H9 (cell line): ENCODE results near the gene RAD21L1. TPM values are rescaled to one million over a fixed set of nuclear protein-coding genes. Genes with fewer than 3 reads are reported as not detected.
"Not testable (repeated sequence)": the region's sequence is repeated elsewhere in the genome, so short reads cannot be mapped to it uniquely, and the experiment has no call there.

Experiments used
- DNase-seq: peaks from one replicate; pipeline ENCODE4 v3.0.0-alpha.2; 2017
- H2AFZ ChIP-seq: one replicate; pipeline ENCODE4 v1.6.1; 2013; ENCODE audit warnings: mild to moderate bottlenecking, low read length, control low read depth, moderate library complexity
- H2AK5ac ChIP-seq: 2 replicates; pipeline ENCODE4 v1.6.1; 2013; ENCODE audit warnings: low read length, control low read depth, mixed read lengths; ENCODE audit not compliant: insufficient read length
- H2BK120ac ChIP-seq: one replicate; pipeline ENCODE4 v1.6.1; 2013; ENCODE audit warnings: low read depth, mild to moderate bottlenecking, low read length, control low read depth, inconsistent platforms; ENCODE audit not compliant: poor library complexity, severe bottlenecking
- H2BK12ac ChIP-seq: 2 replicates; pipeline ENCODE4 v1.6.1; 2013; ENCODE audit warnings: low read length, control low read depth, mixed read lengths, low read depth; ENCODE audit not compliant: insufficient read length
- H2BK15ac ChIP-seq: 2 replicates; pipeline ENCODE4 v1.6.1; 2013; ENCODE audit warnings: low read depth, low read length, control low read depth
- H2BK20ac ChIP-seq: one replicate; pipeline ENCODE4 v1.6.1; 2013; ENCODE audit warnings: low read depth, mild to moderate bottlenecking, low read length, control low read depth, inconsistent platforms; ENCODE audit not compliant: poor library complexity, severe bottlenecking
- H2BK5ac ChIP-seq: 2 replicates; pipeline ENCODE4 v1.6.1; 2013; ENCODE audit warnings: low read length, control low read depth, mixed read lengths; ENCODE audit not compliant: insufficient read length
- H3K14ac ChIP-seq: 2 replicates; pipeline ENCODE4 v1.6.1; 2013; ENCODE audit warnings: low read length, control low read depth; ENCODE audit not compliant: insufficient read depth
- H3K18ac ChIP-seq: 2 replicates; pipeline ENCODE4 v1.6.1; 2013; ENCODE audit warnings: low read depth, mild to moderate bottlenecking, mixed read lengths, low read length, control low read depth; ENCODE audit not compliant: insufficient read length
- H3K23ac ChIP-seq: 2 replicates; pipeline ENCODE4 v1.6.1; 2013; ENCODE audit warnings: low read length, control low read depth, mixed read lengths, low read depth; ENCODE audit not compliant: insufficient read length
- H3K23me2 ChIP-seq: 2 replicates; pipeline ENCODE4 v1.6.1; 2013; ENCODE audit warnings: low read depth, mild to moderate bottlenecking, mixed read lengths, low read length, control low read depth; ENCODE audit not compliant: insufficient read length, poor library complexity, severe bottlenecking
- H3K27ac ChIP-seq: 2 replicates; pipeline ENCODE4 v1.5.1; 2013; ENCODE audit warnings: low read length, control low read depth, mixed read lengths, low read depth; ENCODE audit not compliant: insufficient read length
- H3K27me3 ChIP-seq: 2 replicates; pipeline ENCODE4 v1.6.1; 2013; ENCODE audit warnings: low read length, control low read depth, inconsistent platforms; ENCODE audit not compliant: insufficient read depth
- H3K4ac ChIP-seq: 2 replicates; pipeline ENCODE4 v1.6.1; 2013; ENCODE audit warnings: low read depth, mild to moderate bottlenecking, control low read depth, inconsistent platforms, low read length, moderate library complexity
- H3K4me1 ChIP-seq: 2 replicates; pipeline ENCODE4 v1.6.1; 2013; ENCODE audit warnings: low read length, control low read depth, inconsistent platforms; ENCODE audit not compliant: insufficient read depth
- H3K4me2 ChIP-seq: 2 replicates; pipeline ENCODE4 v1.6.1; 2013; ENCODE audit warnings: low read length, control low read depth, mixed read lengths; ENCODE audit not compliant: insufficient read length, insufficient read depth
- H3K56ac ChIP-seq: 2 replicates; pipeline ENCODE4 v1.6.1; 2013; ENCODE audit warnings: low read depth, mild to moderate bottlenecking, mixed read lengths, low read length, control low read depth; ENCODE audit not compliant: insufficient read length
- H3K79me1 ChIP-seq: 2 replicates; pipeline ENCODE4 v1.6.1; 2013; ENCODE audit warnings: low read depth, mild to moderate bottlenecking, moderate library complexity, low read length, control low read depth, inconsistent platforms; ENCODE audit not compliant: insufficient read depth, poor library complexity, severe bottlenecking
- H3K79me2 ChIP-seq: 2 replicates; pipeline ENCODE4 v1.6.1; 2013; ENCODE audit warnings: low read length, control low read depth, inconsistent platforms; ENCODE audit not compliant: insufficient read depth
- H3K9ac ChIP-seq: 2 replicates; pipeline ENCODE4 v1.6.1; 2013; ENCODE audit warnings: low read length, control low read depth, mixed read lengths; ENCODE audit not compliant: insufficient read length; ENCODE audit errors: extremely low read depth
- H3K9me3 ChIP-seq: one replicate; pipeline ENCODE4 v1.6.1; 2013; ENCODE audit warnings: low read depth, low read length, inconsistent platforms; ENCODE audit not compliant: control insufficient read depth
- H3T11ph ChIP-seq: one replicate; pipeline ENCODE4 v1.6.1; 2013; ENCODE audit warnings: mild to moderate bottlenecking, low read length, control low read depth, inconsistent platforms
- H4K20me1 ChIP-seq: one replicate; pipeline ENCODE4 v1.6.1; 2013; ENCODE audit not compliant: control insufficient read depth, insufficient read length, insufficient read depth
- H4K5ac ChIP-seq: 2 replicates; pipeline ENCODE4 v1.6.1; 2013; ENCODE audit warnings: low read depth, mild to moderate bottlenecking, mixed read lengths, low read length, control low read depth; ENCODE audit not compliant: insufficient read length
- H4K8ac ChIP-seq: replicated peaks from 2 replicates; pipeline ENCODE4 v1.6.1; 2013; ENCODE audit warnings: low read length, control low read depth, mixed read lengths, low read depth; ENCODE audit not compliant: insufficient read length
- H4K91ac ChIP-seq: 2 replicates; pipeline ENCODE4 v1.6.1; 2013; ENCODE audit warnings: low read depth, mild to moderate bottlenecking, moderate library complexity, mixed read lengths, low read length, control low read depth; ENCODE audit not compliant: insufficient read length
- H3K27ac Mint-ChIP-seq, 3 experiments: 2 replicates in 2 of 3; 3 replicates in 1 of 3; pipeline ENCODE4 v1.8.0; 2020 to 2021; ENCODE audit warnings: mixed read lengths in 3 of 3, mild to moderate bottlenecking in 1 of 3, moderate library complexity in 1 of 3
- H3K27me3 Mint-ChIP-seq: 2 replicates; pipeline ENCODE4 v1.8.0; 2021; ENCODE audit warnings: low read depth, mild to moderate bottlenecking, moderate library complexity, mixed read lengths
- H3K36me3 Mint-ChIP-seq, 3 experiments: 2 replicates in 2 of 3; 3 replicates in 1 of 3; pipeline ENCODE4 v1.8.0; 2020 to 2021; ENCODE audit warnings: low read depth in 3 of 3, mixed read lengths in 3 of 3; ENCODE audit not compliant: insufficient read depth in 1 of 3
- H3K4me1 Mint-ChIP-seq, 2 experiments: 2 replicates each; pipeline ENCODE4 v1.8.0; 2020; ENCODE audit warnings: mixed read lengths in 2 of 2
- H3K4me3 Mint-ChIP-seq, 2 experiments: 2 replicates in 1 of 2; 3 replicates in 1 of 2; pipeline ENCODE4 v1.8.0; 2020 to 2021; ENCODE audit warnings: mild to moderate bottlenecking in 2 of 2, mixed read lengths in 2 of 2, moderate library complexity in 1 of 2
- H3K9me3 Mint-ChIP-seq, 2 experiments: 2 replicates in 1 of 2; 3 replicates in 1 of 2; pipeline ENCODE4 v1.8.0; 2020; ENCODE audit warnings: mild to moderate bottlenecking in 2 of 2, mixed read lengths in 2 of 2, moderate library complexity in 1 of 2
- WGBS: extraction: QIAGEN DNeasy Blood & Tissue Kit; methylation state at CpG from one replicate; pipeline ENCODE4 v1.1.7; 2013; ENCODE audit warnings: missing lambda C conversion rate, low lambda C conversion rate, mixed read lengths; ENCODE audit not compliant: insufficient read length; ENCODE audit errors: extremely low coverage; 5-methylcytosine and 5-hydroxymethylcytosine counted together
- total RNA-seq: library from RNA; stranded (reverse); gene quantifications from 2 replicates; pipeline ENCODE4 v1.2.1, GENCODE V29; 2021
- TF ChIP-seq, protein P1 (sequence below): fragments of 200-600 bp; sonication (generic); conservative IDR thresholded peaks from 3 replicates; pipeline ENCODE4 v1.8.0; 2021; ENCODE audit warnings: antibody characterized with exemption, mild to moderate bottlenecking

Gene RAD21L1
- total RNA-seq, 1 experiment from 2014 or later = not detected

DNA sequence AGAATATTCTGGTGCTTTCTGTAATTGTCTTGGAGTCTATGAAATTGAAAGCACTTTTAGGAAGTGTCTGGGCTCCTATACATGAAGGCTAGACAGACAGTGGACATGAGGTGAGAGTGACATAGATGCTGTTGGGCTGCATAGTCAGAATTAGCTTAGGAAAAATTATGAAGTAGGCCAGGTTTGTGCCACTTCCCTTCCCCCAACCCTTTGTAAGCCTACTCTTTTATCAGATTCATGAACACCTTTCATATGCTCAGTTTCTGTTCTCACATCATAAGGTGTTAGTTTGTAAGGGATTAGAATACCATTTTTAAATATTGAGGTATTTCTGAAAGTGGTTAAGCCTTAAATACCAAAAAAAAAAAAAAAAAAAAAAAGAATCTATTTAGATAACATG is 21.8 kb downstream of the RAD21L1 start:
- Histone ChIP-seq H4K8ac (no peak overlapping the region), H3K14ac (no peak overlapping the region), H3K79me1 (no peaks in the 10 kb centered on the region), H4K91ac (no peak overlapping the region), H3K4ac (no peak overlapping the region), H3K79me2 (no peaks in the 10 kb centered on the region), H4K5ac (no peak overlapping the region), H3K18ac (no peak overlapping the region), H3K9ac (no peak overlapping the region), H2AFZ (no peak overlapping the region), H2BK20ac (no peak overlapping the region), H4K20me1 (no peaks in the 10 kb centered on the region), H2BK15ac (no peak overlapping the region), H3K4me1 (no peaks in the 10 kb centered on the region), H3K27ac (no peak overlapping the region), H3K27me3 (no peaks in the 10 kb centered on the region), H3K4me2 (no peak overlapping the region), H2BK12ac (no peak overlapping the region), H3K23ac (no peak overlapping the region), H3K23me2 (no peaks in the 10 kb centered on the region), H3K9me3 (no peaks in the 10 kb centered on the region), H3K56ac (no peak overlapping the region), H3T11ph (no peak overlapping the region), H2BK120ac (no peak overlapping the region), H2AK5ac (no peak overlapping the region), H2BK5ac (no peak overlapping the region)
- TF ChIP-seq, protein P1, sequence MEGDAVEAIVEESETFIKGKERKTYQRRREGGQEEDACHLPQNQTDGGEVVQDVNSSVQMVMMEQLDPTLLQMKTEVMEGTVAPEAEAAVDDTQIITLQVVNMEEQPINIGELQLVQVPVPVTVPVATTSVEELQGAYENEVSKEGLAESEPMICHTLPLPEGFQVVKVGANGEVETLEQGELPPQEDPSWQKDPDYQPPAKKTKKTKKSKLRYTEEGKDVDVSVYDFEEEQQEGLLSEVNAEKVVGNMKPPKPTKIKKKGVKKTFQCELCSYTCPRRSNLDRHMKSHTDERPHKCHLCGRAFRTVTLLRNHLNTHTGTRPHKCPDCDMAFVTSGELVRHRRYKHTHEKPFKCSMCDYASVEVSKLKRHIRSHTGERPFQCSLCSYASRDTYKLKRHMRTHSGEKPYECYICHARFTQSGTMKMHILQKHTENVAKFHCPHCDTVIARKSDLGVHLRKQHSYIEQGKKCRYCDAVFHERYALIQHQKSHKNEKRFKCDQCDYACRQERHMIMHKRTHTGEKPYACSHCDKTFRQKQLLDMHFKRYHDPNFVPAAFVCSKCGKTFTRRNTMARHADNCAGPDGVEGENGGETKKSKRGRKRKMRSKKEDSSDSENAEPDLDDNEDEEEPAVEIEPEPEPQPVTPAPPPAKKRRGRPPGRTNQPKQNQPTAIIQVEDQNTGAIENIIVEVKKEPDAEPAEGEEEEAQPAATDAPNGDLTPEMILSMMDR = no peak
- Mint-ChIP-seq H3K27me3 (peaks cover 10% of the 10 kb centered on the region), H3K36me3 (peaks cover 0 to 4% (median 0%) of the 10 kb centered on the region in 3 experiments; a peak in 1 of 7 replicates), H3K9me3 (peaks cover 5 to 8% of the 10 kb centered on the region in 2 experiments; a peak in 4 of 5 replicates), H3K4me1 (peaks cover 0 to 11% of the 10 kb centered on the region in 2 experiments; a peak in 2 of 4 replicates), H3K27ac (no peak overlapping the region), H3K4me3 (no peak overlapping the region)
- DNase-seq = no peak

DNA sequence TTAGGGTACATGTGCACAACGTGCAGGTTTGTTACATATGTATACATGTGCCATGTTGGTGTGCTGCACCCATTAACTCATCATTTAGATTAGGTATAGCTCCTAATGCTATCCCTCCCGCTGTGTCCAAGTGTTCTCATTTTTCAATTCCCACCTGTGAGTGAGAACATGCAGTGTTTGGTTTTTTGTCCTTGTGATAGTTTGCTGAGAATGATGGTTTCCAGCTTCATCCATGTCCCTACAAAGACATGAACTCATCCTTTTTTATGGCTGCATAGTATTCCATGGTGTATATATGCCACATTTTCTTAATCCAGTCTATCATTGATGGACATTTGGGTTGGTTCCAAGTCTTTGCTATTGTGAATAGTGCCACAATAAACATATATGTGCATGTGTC is 24.4 kb downstream of the RAD21L1 start:
- not testable (repeated sequence) for H4K91ac ChIP-seq, H2BK5ac ChIP-seq, H3K9me3 ChIP-seq, H3K79me2 ChIP-seq, H4K8ac ChIP-seq, H3K14ac ChIP-seq, H2BK15ac ChIP-seq, H3K27me3 ChIP-seq, H2BK120ac ChIP-seq, H3K4me3 Mint-ChIP-seq, DNase-seq, H4K5ac ChIP-seq, H3K4me1 ChIP-seq, H4K20me1 ChIP-seq, H2BK12ac ChIP-seq, H3K4ac ChIP-seq, H3K23me2 ChIP-seq, H3T11ph ChIP-seq, H3K9ac ChIP-seq, H3K18ac ChIP-seq, H2AK5ac ChIP-seq, H2BK20ac ChIP-seq, H3K9me3 Mint-ChIP-seq, H3K36me3 Mint-ChIP-seq, H3K56ac ChIP-seq, H3K4me2 ChIP-seq, H2AFZ ChIP-seq, H3K27ac ChIP-seq, H3K23ac ChIP-seq, H3K27ac Mint-ChIP-seq, H3K79me1 ChIP-seq
- WGBS = no CpG with 5 or more reads among the region's 2 CpGs
- Mint-ChIP-seq H3K4me1 (peaks cover 0 to 12% of the 10 kb centered on the region in 2 experiments; a peak in 2 of 4 replicates), H3K27me3 (peaks cover 12% of the 10 kb centered on the region)
